HCT116 (cell line): ENCODE results near the gene CTTNBP2. TPM values are rescaled to one million over a fixed set of nuclear protein-coding genes. Genes with fewer than 3 reads are reported as not detected.

Experiments
- ATAC-seq: fragments of 200-7000 bp; cut with Tn5 transposase; 2 replicates; pipeline ENCODE4 v1.9.1; 2020; ENCODE audit warnings: mild to moderate bottlenecking, moderate library complexity
- BruUV-seq: library from RNA; stranded (reverse); fragments of 400-500 nt; replicated peaks from 2 replicates; lab custom pipeline; 2021; lab: Mats Ljungman, UMichigan
- CTCF ChIA-PET: fragments of 300-600 bp; sonication (Branson Sonifier 250); formaldehyde crosslinking; loops from one replicate; lab custom pipeline; 2021; ENCODE audit warnings: antibody characterized with exemption; lab: Charles Lee
- POLR2A ChIA-PET: fragments of 300-600, 350-600 bp; sonication (Branson Sonifier 250); formaldehyde crosslinking; loops from one replicate; lab custom pipeline; 2021; ENCODE audit warnings: antibody characterized with exemption; lab: Charles Lee
- RAD21 ChIA-PET, 2 experiments: fragments of 300-600 bp; sonication (Branson Sonifier 250); formaldehyde crosslinking; loops; one replicate each; lab custom pipeline; 2023; ENCODE audit warnings: low total read pairs in 2 of 2; ENCODE audit not compliant: uncharacterized antibody in 2 of 2, unreplicated experiment in 2 of 2, low non-redundant PET in 1 of 2; lab: Charles Lee
- DNase-seq: peaks from one replicate; pipeline ENCODE4 v3.0.0-alpha.2; 2010; ENCODE audit warnings: low read depth, low spot score
- H2AFZ ChIP-seq: fragments of 200-600 bp; shearing (Covaris generic), sonication (generic); 2 replicates; pipeline ENCODE4 v1.6.1; 2017; ENCODE audit warnings: low read depth, mixed run types, mixed read lengths, antibody characterized with exemption, low read length; ENCODE audit not compliant: poor library complexity, severe bottlenecking
- H3K27ac ChIP-seq: 2 replicates; pipeline ENCODE4 v1.5.1; 2012; ENCODE audit warnings: low read depth, low read length
- H3K27me3 ChIP-seq: fragments of 200-600 bp; sonication (generic); 2 replicates; pipeline ENCODE4 v1.6.1; 2016; ENCODE audit warnings: mixed run types, low read length, mixed read lengths; ENCODE audit not compliant: insufficient read depth
- H3K36me3 ChIP-seq, 2 experiments: fragments of 200-500 bp in 1 of 2; fragments of 200-600 bp in 1 of 2; sonication (Bioruptor generic) in 1 of 2; sonication (generic) in 1 of 2; 2 replicates each; pipeline versions ENCODE4 v1.5.1 to v1.6.1; 2014 to 2016; ENCODE audit warnings: low read length in 2 of 2, inconsistent platforms in 1 of 2, mixed read lengths in 1 of 2, mixed run types in 1 of 2; ENCODE audit not compliant: insufficient read depth in 2 of 2, control insufficient read depth in 1 of 2
- H3K4me1 ChIP-seq, 2 experiments: fragments of 200-600 bp in 1 of 2; sonication (generic) in 1 of 2; 2 replicates each; pipeline versions ENCODE4 v1.5.1 to v1.6.1; 2012 to 2017; ENCODE audit warnings: low read length in 2 of 2, inconsistent platforms in 1 of 2, mild to moderate bottlenecking in 1 of 2, mixed read lengths in 1 of 2, mixed run types in 1 of 2, moderate library complexity in 1 of 2; ENCODE audit not compliant: insufficient read depth in 2 of 2, control insufficient read depth in 1 of 2
- H3K4me2 ChIP-seq: fragments of 200-600 bp; sonication (generic); 2 replicates; pipeline ENCODE4 v1.6.1; 2017; ENCODE audit warnings: mixed run types, low read length, mixed read lengths
- H3K4me3 ChIP-seq, 2 experiments: fragments of 200-600 bp in 1 of 2; sonication (generic) in 1 of 2; replicated peaks in 1 of 2; 2 replicates each; pipeline ENCODE4 v1.5.1; 2011 to 2016; ENCODE audit warnings: low read length in 2 of 2, control low read depth in 1 of 2, low read depth in 1 of 2, mild to moderate bottlenecking in 1 of 2, mixed read lengths in 1 of 2, mixed run types in 1 of 2
- H3K79me2 ChIP-seq: fragments of 200-600 bp; sonication (generic); 2 replicates; pipeline ENCODE4 v1.6.1; 2017; ENCODE audit warnings: mild to moderate bottlenecking, mixed run types, low read length, moderate library complexity, mixed read lengths; ENCODE audit not compliant: insufficient read depth
- H3K9ac ChIP-seq: fragments of 200-600 bp; sonication (generic); 2 replicates; pipeline ENCODE4 v1.6.1; 2016; ENCODE audit warnings: low read length, mixed read lengths
- H3K9me2 ChIP-seq: fragments of 200-600 bp; sonication (generic), shearing (Covaris generic); 2 replicates; pipeline ENCODE4 v1.6.1; 2017; ENCODE audit warnings: mixed run types, mild to moderate bottlenecking, moderate library complexity; ENCODE audit not compliant: insufficient read depth
- H3K9me3 ChIP-seq, 2 experiments: fragments of 200-500 bp in 1 of 2; fragments of 200-600 bp in 1 of 2; sonication (Bioruptor generic) in 1 of 2; sonication (generic) in 1 of 2; 2 replicates each; pipeline ENCODE4 v1.6.1; 2014 to 2017; ENCODE audit warnings: low read length in 2 of 2, mixed read lengths in 2 of 2, inconsistent platforms in 1 of 2, low read depth in 1 of 2, mild to moderate bottlenecking in 1 of 2, mixed run types in 1 of 2, moderate library complexity in 1 of 2; ENCODE audit not compliant: control insufficient read depth in 1 of 2, insufficient read depth in 1 of 2
- H4K20me1 ChIP-seq: fragments of 200-600 bp; sonication (generic), shearing (Covaris generic); 2 replicates; pipeline ENCODE4 v1.6.1; 2017; ENCODE audit warnings: mixed run types, mild to moderate bottlenecking, moderate library complexity; ENCODE audit not compliant: insufficient read depth
- CBX3 ChIP-seq: IDR thresholded peaks from 2 replicates; pipeline ENCODE4 v1.6.1; 2012; ENCODE audit warnings: low read depth
- ELF1 ChIP-seq: IDR thresholded peaks from 2 replicates; pipeline ENCODE4 v1.6.1; 2012; ENCODE audit warnings: low read depth, borderline replicate concordance
- EZH2 ChIP-seq: fragments of 200-600 bp; sonication (generic); IDR thresholded peaks from 2 replicates; pipeline ENCODE4 v1.6.1; 2017; ENCODE audit warnings: antibody characterized with exemption, mixed run types
- EZH2phosphoT487 ChIP-seq: fragments of 200-600 bp; IDR thresholded peaks from 2 replicates; pipeline ENCODE4 v1.6.1; 2018; ENCODE audit warnings: antibody characterized with exemption, borderline replicate concordance
- POLR2AphosphoS5 ChIP-seq: IDR thresholded peaks from 2 replicates; pipeline ENCODE4 v1.6.1; 2011; ENCODE audit warnings: mild to moderate bottlenecking, low read depth, low read length, moderate library complexity
- SIN3A ChIP-seq: IDR thresholded peaks from 2 replicates; pipeline ENCODE4 v1.6.1; 2012; ENCODE audit warnings: low read depth
- SP1 ChIP-seq: IDR thresholded peaks from 2 replicates; pipeline ENCODE4 v1.6.1; 2012; ENCODE audit warnings: low read depth
- SRF ChIP-seq: IDR thresholded peaks from 2 replicates; pipeline ENCODE4 v1.6.1; 2012; ENCODE audit warnings: low read depth
- ZFX ChIP-seq: fragments of 450-650 bp; IDR thresholded peaks from 2 replicates; pipeline ENCODE4 v1.6.1; 2017
- ZNF274 ChIP-seq: fragments of 200-500 bp; sonication (Bioruptor generic); IDR thresholded peaks from 2 replicates; pipeline ENCODE4 v1.6.1; 2014; ENCODE audit warnings: mild to moderate bottlenecking, low read depth, low read length, inconsistent platforms
- intact Hi-C: fragments of 100-400 bp; cut with micrococcal nuclease; formaldehyde crosslinking; loops from 2 replicates; pipeline ENCODE4 v1.10.0; 2022
- total RNA-seq: library from RNA; stranded (reverse); gene quantifications from one replicate; pipeline ENCODE4 v1.2.1, GENCODE V29; 2021; ENCODE audit not compliant: unreplicated experiment
- TF ChIP-seq, protein P1 (sequence below), 3 experiments: fragments of 200-600 bp in 1 of 3; sonication (generic) in 1 of 3; IDR thresholded peaks in 2 of 3; conservative IDR thresholded peaks in 1 of 3; 2 replicates each; pipeline ENCODE4 v1.5.1; 2012 to 2017; ENCODE audit warnings: low read depth in 2 of 3, low read length in 2 of 3, antibody characterized with exemption in 1 of 3, borderline replicate concordance in 1 of 3, control low read depth in 1 of 3, mild to moderate bottlenecking in 1 of 3, mixed read lengths in 1 of 3, mixed run types in 1 of 3, moderate library complexity in 1 of 3; ENCODE audit not compliant: insufficient read depth in 1 of 3
- TF ChIP-seq, protein P2 (sequence below): IDR thresholded peaks from 2 replicates; pipeline ENCODE4 v1.6.1; 2012
- TF ChIP-seq, protein P3 (sequence below): IDR thresholded peaks from 2 replicates; pipeline ENCODE4 v1.6.1; 2012

The CTTNBP2 gene
- total RNA-seq, 1 experiment from 2014 or later = 5.4 TPM

DNA sequence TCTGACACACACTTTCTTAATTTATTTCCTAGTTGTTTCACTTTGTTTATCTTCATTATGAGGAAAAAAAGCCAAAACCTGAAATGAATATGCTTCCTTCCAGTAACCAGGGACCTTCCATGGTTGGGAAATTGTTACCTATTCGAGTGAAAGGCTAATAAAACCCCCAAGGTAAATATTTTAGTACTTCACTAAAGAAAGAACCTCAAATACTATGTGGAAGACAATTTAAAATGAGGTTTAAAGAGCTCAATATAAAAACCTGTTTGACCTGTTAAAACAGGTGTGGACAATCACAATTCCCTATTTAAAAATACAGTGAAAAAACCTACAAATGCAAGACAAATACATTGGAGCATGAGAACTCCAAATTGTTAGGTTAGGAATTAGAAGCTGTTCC, 200.8 kb downstream of the CTTNBP2 start:
- DNase-seq = no peak
- TF ChIP-seq ZNF274 (no peak), EZH2phosphoT487 (no peak), EZH2 (no peak), SRF (no peak), ELF1 (no peak), POLR2AphosphoS5 (no peak), ZFX (no peak), CBX3 (no peak), SP1 (no peak), SIN3A (no peak)
- TF ChIP-seq, protein P1, sequence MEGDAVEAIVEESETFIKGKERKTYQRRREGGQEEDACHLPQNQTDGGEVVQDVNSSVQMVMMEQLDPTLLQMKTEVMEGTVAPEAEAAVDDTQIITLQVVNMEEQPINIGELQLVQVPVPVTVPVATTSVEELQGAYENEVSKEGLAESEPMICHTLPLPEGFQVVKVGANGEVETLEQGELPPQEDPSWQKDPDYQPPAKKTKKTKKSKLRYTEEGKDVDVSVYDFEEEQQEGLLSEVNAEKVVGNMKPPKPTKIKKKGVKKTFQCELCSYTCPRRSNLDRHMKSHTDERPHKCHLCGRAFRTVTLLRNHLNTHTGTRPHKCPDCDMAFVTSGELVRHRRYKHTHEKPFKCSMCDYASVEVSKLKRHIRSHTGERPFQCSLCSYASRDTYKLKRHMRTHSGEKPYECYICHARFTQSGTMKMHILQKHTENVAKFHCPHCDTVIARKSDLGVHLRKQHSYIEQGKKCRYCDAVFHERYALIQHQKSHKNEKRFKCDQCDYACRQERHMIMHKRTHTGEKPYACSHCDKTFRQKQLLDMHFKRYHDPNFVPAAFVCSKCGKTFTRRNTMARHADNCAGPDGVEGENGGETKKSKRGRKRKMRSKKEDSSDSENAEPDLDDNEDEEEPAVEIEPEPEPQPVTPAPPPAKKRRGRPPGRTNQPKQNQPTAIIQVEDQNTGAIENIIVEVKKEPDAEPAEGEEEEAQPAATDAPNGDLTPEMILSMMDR (IDR thresholded peaks at IDR 0.05 in 2 of 3, conservative IDR thresholded peaks at IDR 0.05 in 1 of 3; ENCODE audit: borderline replicate concordance in 1 of 3, insufficient read depth in 1 of 3, low read depth in 2 of 3, low read length in 2 of 3) = no peak
- TF ChIP-seq, protein P2, sequence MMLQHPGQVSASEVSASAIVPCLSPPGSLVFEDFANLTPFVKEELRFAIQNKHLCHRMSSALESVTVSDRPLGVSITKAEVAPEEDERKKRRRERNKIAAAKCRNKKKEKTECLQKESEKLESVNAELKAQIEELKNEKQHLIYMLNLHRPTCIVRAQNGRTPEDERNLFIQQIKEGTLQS = no peak
- TF ChIP-seq, protein P3, sequence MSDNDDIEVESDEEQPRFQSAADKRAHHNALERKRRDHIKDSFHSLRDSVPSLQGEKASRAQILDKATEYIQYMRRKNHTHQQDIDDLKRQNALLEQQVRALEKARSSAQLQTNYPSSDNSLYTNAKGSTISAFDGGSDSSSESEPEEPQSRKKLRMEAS = no peak
- TF ChIP-seq, all 23 proteins: peak for 0
- ChIA-PET POLR2A (no interaction called here), CTCF (interaction anchor here (0.7 to 1.3 kb wide), 2 partner anchors 11 to 214 kb away, joined by 3 to 4 read pairs; no protein-coding TSS in a partner anchor), RAD21 (no interaction called here)
- no TSS peak for BruUV-seq
- Histone ChIP-seq H3K9me2 (no peaks in the 10 kb centered on the region), H3K9ac (no peak overlapping the region), H2AFZ (no peak overlapping the region), H3K27me3 (no peaks in the 10 kb centered on the region), H3K4me3 (no peak overlapping the region), H3K4me2 (no peak overlapping the region), H3K27ac (no peak overlapping the region), H4K20me1 (no peaks in the 10 kb centered on the region), H3K36me3 (no peaks in the 10 kb centered on the region), H3K4me1 (no peaks in the 10 kb centered on the region), H3K79me2 (no peaks in the 10 kb centered on the region), H3K9me3 (no peaks in the 10 kb centered on the region)
- intact Hi-C loops = loop anchor here (2.0 to 5.0 kb wide), 2 partner anchors 272 to 1500 kb away; no protein-coding TSS in a partner anchor
- no peak for ATAC-seq
